ENCODE measurements around the gene BCAR1.
"Not testable (repeated sequence)": the region's sequence is repeated elsewhere in the genome, so short reads cannot be mapped to it uniquely, and the experiment has no call there.

BCAR1 gene

DNA sequence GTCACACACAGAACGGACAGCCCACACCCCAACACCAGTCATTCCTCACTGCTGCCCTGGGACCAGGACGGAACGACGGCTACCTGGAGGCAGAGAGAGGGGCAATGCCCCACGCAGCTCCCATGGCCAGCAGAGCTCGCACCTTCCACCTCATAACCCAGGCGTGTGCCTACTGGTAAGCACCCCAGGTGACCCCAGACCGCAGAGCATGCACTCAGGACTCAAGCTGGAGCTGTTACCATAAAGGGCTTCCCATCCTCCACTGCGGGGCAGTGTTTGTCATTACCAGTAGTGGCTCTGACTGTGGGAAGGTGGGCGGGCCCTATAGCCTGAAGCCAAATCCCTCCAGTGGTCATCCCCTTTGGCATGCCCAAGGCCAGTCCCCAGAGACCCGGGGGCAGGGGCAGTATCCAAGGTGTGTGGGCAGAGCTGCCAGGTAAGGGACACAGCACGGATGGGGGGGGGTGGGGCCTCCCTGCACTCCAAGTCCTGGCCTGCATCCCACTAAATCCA lies 4.7 kb upstream of the BCAR1 start:
- DNase-seq (ENCODE audit: low read depth in 2 of 2, low spot score in 1 of 2), result no peak

GRCh38 chr16:75254359-75254837 lies 3.0 kb upstream of the BCAR1 start:
- no peak for DNase-seq (ENCODE audit: low read depth in 2 of 2, low spot score in 1 of 2)

- no peak for DNase-seq (ENCODE audit: low read depth in 2 of 2, low spot score in 1 of 2)
Observed at GRCh38 chr16:75252946-75253911, 1.8 kb upstream of the BCAR1 start.

DNA sequence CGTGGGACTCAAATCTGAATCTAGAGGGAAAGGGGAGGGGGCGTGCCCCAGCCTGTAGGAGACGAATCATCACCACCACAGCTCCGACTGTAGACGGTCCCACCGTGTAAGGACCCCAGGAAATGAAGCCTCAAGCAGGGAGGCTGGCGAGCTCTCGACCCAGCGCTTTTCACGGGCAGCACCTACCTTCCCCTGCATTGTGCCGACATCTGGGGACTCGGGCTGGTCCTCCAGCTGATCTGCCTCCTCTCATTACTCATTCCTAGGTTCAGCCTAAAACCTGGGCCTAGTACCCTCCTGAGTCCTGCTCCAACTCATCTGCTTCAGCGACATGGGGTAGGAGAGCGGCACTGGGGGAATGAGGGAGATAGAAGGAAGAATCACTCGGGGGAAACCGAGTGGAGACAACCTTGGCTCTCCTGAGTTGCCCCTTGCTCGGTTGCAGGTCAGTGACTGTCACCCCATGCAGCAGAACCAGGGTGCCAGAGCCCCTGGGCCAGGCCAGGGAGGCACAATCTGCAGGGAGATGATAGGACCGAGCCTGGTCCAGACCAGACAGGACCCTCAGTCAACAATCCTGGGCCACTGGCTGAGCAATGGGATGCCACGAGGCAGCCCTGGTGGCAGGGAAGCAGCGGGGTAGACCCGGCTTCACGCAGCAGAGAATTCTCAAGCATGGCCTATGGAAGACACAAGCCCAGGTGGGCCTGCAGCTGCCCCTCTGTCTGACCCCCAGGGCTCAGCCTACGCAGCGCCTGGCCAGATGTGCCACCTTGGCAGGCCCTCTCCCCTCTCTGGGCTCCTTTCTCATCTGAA lies 833 bp upstream of the BCAR1 start:
- no peak for DNase-seq (ENCODE audit: low read depth in 2 of 2, low spot score in 1 of 2)

DNA sequence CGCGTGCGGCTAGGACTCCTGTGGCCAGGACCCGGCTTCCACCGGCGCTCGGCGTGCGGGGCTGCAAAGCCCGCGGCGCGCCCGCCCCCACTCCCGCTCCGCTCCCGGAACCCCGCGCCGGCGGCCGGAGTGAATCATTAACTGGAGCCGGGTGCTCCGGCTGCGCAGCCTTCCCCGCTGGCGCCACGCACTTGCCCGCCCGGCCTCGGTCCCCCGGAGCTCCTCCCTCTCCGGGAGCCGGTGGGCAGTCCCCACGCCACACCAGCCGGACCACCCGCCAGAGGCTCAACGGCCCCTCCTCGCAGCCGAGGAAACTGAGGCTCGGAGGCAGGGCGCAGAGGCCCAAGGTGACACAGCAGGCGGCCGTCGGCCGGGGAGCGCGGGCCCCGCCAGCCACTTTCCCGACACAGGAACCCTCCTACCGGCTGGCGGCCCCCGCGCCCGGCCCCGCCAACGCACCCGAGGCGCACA lies 580 bp downstream of the BCAR1 start:
- no peak for DNase-seq (ENCODE audit: low read depth in 2 of 2, low spot score in 1 of 2)

DNA sequence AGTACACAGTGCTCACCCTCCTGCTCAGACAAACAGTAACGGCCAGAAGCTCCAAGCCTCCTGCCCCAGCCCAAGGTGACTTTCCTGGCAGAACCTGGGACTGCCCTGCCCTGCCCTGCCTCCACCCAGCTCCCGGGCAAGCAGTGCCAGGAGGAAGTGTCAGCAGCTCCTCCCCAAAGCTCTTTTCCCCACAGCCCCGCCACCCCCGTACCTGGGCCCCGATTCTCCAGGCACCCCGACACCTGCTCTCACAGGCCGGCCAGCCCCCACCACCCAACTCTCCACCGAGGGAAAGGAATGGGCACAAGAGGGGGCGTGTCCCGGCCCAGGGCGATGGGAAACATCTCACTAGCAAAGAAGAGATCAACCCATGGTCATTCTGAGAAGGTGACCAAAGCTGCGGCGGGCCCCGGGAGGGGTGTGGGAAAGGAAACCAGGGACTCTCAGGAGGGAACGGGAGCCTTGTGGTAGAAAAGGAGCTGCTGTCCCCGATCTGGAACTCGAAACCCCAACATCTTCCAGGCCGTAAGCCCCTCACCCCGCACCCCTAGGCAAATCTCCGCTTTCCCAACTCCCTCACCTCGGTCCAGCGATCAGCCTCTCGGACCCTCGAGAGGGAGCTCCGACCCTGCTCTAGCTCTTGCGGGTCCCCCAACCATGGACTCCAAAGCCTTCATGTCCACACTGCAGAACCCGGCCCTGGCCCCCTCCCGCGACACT lies 1.2 kb downstream of the BCAR1 start:
- DNase-seq (ENCODE audit: low read depth in 2 of 2, low spot score in 1 of 2), result no peak

GRCh38 chr16:75249441-75249840 lies 2.0 kb downstream of the BCAR1 start:
- no peak for DNase-seq (ENCODE audit: low read depth in 2 of 2, low spot score in 1 of 2)

DNA sequence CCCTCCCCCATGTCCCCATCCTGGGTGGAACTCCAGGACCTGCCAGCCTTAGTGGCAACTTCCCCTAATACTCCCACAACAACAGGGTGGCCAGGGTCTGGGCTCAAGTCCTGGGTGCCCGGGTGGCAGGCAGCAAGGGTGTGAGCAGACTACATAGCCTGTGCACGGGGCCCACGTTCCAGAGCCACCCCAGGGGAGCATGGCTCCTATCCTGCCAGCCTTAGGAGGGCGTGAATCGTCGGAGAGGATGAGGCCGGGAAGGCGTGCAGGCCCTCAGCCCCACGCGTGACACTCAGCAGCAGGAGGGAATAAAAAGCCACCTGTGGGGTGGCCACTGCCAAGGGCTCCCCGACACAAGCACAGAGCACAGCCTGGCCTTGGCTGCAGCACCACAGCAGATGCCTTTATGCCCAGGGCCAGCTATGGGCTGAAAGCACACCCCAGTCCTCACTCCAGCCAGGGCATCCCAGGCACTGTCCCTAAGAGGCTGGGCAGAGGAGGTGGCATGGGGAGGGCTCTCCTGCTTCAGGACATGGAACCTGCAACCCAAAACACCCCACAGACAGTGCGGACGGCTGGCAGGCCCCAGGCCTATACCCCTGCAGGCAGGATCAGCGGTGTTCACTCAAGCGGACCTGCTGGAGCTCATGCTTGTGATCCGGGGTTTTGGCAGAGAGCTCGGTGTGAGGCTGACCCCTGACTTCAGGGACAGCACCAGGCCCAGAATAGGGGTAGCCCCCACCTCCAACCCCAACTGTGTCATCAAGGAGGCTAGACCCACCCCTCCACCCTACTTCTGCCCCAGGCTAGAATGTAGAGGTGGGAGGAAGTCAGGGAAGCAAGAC lies 2.7 kb downstream of the BCAR1 start:
- DNase-seq (ENCODE audit: low read depth in 2 of 2, low spot score in 1 of 2), result no peak

DNA sequence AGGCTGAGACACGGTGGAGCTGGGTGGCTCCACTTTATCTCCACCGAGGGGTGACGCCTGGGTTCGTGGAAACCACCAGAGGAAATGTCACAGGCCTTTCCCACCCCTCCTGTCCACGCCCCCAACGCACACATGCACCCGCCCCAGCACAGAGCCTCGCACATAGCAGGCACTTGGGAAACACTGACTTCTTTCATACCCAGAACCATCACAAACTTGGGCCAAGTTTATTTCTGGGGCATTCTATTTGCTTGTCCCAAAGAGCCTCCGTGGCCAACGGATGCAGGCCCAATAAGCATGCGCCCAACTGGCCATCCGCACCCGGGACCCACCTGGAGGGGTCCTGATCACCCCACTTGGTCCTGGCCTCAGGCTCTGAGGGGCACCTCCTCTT lies 3.3 kb downstream of the BCAR1 start:
- DNase-seq (ENCODE audit: low read depth in 2 of 2, low spot score in 1 of 2), result no peak

GRCh38 chr16:75247249-75247648 lies 4.2 kb downstream of the BCAR1 start:
- DNase-seq (ENCODE audit: low read depth in 2 of 2, low spot score in 1 of 2), result no peak

DNA sequence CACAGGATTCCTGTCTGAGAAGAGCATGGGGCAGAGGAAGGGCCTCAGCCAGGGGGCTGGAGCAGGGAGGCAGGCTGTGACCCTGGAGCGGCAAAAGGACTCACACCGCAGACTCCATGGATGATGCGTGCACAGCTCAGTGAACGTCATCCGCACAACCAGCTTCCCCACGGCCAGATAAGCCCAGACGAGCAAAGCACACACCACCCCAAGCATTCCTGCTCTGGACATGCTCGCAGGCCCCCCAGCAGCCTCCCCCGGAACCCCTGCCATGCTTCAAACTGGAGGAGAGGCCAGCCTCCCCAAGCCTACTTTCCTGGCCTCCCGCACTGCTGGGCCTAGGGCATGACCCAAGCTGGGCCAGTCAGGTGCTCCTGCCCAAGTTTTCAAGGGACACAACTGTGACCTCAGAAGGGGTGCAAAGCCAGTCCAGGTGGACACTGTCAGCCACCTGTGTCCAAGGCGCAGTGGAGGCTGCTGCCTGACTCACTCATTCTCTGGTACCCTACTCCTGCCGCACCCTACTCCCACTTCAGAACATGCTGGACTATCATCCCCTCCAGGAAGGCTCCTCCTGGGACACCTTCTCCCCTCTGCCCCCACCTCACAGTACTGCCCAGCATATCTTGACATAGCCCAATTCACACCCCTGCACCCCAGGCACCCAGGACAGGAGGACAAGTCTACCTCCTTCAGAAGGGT lies 4.8 kb downstream of the BCAR1 start:
- no peak for DNase-seq (ENCODE audit: low read depth in 2 of 2, low spot score in 1 of 2)

GRCh38 chr16:75244844-75245758 lies 6.3 kb downstream of the BCAR1 start:
- no peak for DNase-seq (ENCODE audit: low read depth in 2 of 2, low spot score in 1 of 2)

- no peak for DNase-seq (ENCODE audit: low read depth in 2 of 2, low spot score in 1 of 2)
Observed at GRCh38 chr16:75244225-75244809, 7.1 kb downstream of the BCAR1 start.

DNA sequence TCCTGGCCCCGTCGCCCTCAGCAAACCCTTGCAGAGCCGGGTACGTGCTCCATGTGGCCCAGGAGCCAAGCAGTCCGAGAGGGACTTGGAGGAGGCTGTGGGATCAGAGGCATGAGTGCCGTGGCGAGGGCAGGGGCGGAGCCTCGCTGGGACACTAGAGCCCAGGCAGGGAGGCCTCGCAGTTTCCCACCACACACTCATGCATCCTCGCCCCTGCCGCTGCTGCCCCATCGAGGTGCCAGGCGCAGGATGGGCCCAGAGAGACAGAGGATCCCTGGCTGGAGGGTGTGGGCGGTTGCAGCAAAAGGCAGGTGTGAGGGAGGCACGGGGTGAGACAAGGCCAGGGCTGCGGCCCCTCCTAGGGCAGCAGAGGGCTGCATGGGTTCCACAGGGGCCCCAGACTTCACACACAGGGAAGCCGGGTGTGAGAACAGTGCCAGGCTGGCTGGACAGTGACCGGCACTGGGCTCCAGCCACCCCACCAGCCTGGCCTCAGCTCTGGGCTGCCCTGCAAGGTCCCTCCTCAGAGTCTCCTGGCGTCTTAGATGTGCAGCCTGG lies 7.7 kb downstream of the BCAR1 start:
- DNase-seq (ENCODE audit: low read depth in 2 of 2, low spot score in 1 of 2), result no peak

GRCh38 chr16:75242436-75243078 lies 8.9 kb downstream of the BCAR1 start:
- DNase-seq (ENCODE audit: low read depth in 2 of 2, low spot score in 1 of 2), result not testable (repeated sequence)

GRCh38 chr16:75241955-75242354 lies 9.5 kb downstream of the BCAR1 start:
- no peak for DNase-seq (ENCODE audit: low read depth in 2 of 2, low spot score in 1 of 2)

DNA sequence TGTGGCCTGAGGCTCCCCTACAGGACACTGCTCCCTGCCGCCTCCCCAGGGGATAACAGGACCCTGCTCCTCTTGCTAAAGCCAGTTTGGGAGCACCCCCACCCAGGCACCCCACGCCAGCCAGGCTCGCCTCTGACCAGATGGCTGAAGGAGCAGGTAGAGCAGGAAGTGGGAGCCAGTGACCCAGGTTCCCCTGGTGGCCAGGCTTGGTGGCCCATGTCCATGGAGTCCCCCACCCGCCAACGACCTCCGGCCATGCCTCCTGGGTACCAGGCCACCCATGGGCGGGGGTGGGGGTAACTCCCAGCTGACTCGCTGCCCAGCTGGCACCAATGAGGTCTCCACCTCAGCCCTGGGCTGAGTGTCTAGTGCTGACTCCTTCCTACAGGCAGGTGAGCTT lies 10.0 kb downstream of the BCAR1 start:
- DNase-seq (ENCODE audit: low read depth in 2 of 2, low spot score in 1 of 2), result no peak

Data from stimulated activated CD8-positive, alpha-beta memory T cell treated with anti-CD3 and anti-CD28 coated beads, Interleukin-4, amount 100 ng/mL, for 1 hour (primary cell).